ENCODE results near the gene MAP3K4. TPM values are rescaled to one million over a fixed set of nuclear protein-coding genes. Genes with fewer than 3 reads are reported as not detected.

Gene MAP3K4, protein sequence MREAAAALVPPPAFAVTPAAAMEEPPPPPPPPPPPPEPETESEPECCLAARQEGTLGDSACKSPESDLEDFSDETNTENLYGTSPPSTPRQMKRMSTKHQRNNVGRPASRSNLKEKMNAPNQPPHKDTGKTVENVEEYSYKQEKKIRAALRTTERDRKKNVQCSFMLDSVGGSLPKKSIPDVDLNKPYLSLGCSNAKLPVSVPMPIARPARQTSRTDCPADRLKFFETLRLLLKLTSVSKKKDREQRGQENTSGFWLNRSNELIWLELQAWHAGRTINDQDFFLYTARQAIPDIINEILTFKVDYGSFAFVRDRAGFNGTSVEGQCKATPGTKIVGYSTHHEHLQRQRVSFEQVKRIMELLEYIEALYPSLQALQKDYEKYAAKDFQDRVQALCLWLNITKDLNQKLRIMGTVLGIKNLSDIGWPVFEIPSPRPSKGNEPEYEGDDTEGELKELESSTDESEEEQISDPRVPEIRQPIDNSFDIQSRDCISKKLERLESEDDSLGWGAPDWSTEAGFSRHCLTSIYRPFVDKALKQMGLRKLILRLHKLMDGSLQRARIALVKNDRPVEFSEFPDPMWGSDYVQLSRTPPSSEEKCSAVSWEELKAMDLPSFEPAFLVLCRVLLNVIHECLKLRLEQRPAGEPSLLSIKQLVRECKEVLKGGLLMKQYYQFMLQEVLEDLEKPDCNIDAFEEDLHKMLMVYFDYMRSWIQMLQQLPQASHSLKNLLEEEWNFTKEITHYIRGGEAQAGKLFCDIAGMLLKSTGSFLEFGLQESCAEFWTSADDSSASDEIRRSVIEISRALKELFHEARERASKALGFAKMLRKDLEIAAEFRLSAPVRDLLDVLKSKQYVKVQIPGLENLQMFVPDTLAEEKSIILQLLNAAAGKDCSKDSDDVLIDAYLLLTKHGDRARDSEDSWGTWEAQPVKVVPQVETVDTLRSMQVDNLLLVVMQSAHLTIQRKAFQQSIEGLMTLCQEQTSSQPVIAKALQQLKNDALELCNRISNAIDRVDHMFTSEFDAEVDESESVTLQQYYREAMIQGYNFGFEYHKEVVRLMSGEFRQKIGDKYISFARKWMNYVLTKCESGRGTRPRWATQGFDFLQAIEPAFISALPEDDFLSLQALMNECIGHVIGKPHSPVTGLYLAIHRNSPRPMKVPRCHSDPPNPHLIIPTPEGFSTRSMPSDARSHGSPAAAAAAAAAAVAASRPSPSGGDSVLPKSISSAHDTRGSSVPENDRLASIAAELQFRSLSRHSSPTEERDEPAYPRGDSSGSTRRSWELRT (N-terminal part only)
- 23.5 and 27.7 TPM in 2 replicates for total RNA-seq
- 19.8 TPM for polyA plus RNA-seq (2012)

DNA sequence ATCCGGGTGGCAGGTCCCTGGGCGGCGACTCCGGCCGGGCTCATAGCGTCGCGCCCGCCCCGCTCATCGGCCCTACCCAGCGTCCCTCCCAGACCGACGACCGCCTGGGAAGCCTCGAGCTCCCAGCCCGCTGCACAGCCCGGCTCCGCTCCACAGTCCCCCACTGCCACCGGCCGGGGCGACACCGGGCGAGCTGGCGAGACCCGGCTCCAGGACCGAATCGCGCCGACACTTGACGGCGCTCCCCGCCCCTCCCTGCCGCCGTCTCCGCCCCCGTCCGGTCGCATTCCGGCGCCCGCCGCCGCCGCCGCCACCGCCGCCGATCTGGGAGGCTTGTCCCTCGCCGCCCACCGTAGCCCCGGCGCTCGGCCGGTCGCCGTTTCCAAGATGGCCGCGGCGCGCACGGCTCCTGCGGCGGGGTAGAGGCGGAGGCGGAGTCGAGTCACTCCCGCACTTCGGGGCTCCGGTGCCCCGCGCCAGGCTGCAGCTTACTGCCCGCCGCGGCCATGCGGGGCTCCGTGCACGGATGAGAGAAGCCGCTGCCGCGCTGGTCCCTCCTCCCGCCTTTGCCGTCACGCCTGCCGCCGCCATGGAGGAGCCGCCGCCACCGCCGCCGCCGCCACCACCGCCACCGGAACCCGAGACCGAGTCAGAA is at the start of gene MAP3K4:
MAP3K4 (plus strand) TSS at position 364 of the 655 bp plus-strand sequence; CDS start at position 527, 163 bp downstream.
- DNase-seq (ENCODE audit: low read depth) = peak; percentile 87

DNA sequence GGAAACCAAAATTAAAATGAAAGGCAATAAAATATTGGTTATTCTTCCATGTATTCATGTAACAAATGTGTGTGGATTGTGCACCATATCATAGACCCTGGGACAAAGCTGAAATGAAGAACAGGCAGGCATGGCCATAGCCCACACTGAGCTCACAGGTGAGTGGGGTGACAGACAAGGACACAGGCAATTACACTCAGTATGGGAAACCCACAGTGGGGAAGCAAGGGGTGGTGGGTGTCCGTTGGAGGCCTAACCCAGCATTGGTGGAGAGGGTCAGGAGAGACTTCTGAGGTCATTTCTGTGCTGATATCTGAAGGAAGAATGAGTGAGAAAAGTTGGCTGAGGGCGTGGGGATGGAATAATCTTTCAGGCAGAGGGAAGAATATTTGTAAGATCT is 47.6 kb upstream of the MAP3K4 start:
- no peak for DNase-seq (ENCODE audit: low read depth)

DNA sequence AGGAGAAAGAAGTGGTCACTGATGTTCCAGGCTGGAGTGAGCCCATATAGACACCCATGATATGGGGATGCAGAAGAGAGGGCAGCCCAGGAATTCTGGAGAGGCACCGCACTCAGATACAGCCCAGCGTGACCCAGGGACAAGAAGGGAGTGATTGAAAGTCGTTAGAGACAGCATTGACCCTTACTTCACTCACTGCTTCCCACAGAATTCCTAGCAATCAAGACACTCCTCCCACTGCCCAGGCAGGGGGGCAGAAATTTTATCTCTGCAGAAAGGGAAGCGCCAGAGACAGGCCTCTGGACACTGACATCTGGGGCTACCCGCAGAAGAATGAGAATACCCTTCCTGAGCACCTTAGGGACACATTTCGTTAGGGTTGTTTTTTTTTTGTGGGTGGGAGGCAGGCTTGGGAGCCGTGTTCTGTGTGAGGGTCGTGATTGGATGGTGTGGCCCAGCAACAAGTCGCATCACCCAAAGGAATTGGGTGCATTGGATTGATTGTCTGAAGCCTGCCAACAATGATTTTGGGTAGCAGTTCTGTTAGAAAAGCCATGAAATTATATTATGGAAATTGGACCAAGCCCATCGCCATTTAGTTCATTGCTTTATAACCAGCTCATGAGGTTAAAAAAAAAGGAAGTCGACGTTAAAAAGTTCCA is 45.9 kb upstream of the MAP3K4 start:
- no peak for DNase-seq (ENCODE audit: low read depth)

DNA sequence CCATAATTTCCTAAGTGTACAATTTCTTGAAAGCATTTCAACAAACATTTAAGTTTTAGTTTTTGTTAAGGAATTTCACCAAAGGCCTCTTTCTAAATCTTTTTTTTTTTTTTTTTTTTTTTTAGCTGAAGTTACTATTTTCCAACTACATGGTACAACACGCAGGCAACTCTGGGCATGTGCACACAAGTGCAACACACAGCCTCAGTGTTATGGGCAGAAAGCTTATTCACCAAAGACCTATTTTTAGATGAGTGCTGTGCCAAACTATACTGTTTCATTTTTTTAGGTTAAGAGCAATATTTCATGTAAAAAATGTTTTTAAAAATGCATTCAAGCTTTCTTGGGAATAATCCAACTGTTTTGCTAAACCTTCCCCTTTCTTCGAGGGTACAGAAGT is 42.0 kb upstream of the MAP3K4 start:
- no peak for DNase-seq (ENCODE audit: low read depth)

DNA sequence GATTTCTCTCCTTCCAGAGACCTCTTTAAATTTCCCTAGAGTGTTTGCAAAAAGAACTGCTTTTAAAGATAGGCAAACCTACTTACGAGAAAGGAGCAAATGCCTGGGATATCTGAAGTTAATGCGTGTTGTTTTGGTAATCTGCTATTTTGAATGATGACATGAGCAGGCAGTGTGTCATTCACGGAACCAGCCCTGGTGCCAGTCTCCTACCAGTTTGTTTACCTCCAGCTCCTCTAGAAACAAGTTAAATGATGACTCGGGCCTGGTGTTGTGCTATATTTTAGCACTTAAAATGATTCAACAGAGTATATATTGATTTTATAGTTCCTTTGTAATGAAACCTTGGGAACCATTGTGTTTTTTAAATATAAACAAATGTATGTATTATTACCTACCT is 41.1 kb upstream of the MAP3K4 start:
- DNase-seq (ENCODE audit: low read depth) = peak; percentile 68

DNA sequence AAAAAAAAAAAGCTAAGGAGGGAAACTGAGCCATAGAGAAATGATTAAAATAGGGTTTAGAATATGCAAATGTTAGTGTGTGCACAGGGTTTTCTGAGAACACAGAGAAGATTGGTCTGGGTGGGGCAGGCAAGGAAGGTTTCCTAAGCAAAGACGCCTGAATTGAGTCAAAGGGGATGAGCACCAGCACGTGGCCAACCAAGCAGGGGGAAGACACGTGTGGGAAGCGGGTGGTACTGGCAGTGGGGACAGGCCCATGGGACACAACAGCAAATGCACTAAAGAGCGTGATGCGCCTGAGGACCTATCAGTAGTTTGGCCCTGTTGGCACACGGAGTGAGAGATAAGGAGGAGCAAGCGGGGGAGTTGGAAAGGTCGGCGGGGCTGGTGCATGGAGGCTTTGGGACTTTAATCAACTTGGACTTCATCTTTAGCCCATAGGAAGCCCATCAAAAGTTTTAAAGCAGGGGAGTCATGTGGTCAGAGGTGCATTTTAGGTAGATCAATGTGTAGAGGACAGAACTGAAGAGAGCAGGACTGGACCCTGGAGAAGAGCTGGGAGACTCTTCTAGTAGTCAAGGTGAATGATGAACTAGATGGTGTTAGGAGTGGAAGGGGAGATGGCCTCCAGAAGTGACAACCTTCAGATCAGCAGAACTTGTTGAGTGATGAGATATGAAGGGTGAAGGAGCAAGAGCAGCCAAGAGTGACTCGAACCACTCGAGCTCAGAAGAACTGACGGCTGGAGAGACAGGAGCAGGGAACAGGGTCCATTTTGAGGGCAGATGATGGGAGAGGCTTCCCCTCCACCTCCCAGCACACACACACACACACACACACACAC is 40.2 kb upstream of the MAP3K4 start:
- no peak for DNase-seq (ENCODE audit: low read depth)

DNA sequence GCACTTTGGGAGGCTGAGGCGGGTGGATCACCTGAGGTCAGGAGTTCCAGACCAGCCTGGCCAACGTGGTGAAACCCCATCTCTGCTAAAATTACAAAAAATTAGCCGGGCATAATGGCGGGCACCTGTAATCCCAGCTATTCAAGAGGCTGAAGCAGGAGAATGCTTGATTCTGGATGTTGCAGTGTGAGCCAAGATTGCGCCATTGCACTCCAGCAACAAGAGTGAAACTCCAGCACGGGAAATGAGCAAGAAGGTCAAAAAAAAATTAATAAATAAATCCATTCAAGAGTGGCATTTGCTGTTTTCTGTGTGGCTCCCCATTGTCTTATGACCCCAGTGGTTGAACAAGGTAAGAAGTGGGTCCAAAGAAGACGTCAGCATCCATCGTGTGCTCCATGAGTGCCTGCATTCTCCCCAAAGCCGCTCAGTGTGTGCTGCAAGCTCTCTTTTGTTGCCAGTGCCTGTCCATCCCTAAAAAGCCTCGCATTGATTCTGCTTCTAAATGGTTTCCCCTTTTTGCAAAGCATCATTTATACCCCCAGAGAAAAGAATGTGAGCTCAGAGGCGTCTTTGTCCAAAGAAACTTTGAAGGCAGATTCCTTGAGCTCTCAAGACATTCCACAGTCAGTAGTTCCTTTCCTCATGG is 38.8 kb upstream of the MAP3K4 start:
- no peak for DNase-seq (ENCODE audit: low read depth)

DNA sequence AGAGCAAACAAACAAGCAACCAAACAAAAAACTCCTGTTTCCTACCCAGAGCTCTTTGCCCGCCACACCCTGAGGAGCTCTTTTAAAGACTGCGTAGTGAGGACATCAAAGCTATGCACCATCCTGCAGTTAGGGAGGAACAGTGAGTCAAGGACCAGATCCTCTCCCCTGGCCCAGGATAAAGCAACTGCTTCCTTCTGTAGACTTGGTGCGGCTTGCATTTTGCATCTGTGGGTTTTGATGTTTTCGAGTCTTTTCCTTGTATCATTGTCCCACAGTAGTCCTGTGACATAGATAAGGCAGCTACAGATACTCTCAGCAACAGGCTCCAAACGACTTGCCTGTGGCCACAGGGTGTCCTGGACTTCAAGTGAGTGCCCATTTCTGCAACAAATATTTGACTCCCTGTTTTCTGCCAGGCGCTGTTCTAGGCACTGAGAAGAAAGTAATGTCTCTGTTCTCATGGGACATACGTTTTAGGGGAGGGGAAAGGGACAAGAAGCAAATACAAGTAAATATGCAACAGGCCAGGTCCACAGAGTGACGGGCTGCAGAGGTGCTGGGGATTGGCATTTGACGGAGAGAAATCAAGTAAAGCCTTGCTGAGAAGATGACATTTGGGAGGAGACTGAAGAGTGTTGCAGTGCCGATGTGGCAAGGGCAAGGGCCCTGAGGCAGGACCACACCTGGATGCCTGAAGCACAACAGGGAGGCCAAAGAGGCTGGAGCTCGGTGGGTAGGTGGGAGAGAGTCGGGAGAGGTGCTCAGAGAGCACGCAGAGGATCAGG is 35.9 kb upstream of the MAP3K4 start:
- no peak for DNase-seq (ENCODE audit: low read depth)

DNA sequence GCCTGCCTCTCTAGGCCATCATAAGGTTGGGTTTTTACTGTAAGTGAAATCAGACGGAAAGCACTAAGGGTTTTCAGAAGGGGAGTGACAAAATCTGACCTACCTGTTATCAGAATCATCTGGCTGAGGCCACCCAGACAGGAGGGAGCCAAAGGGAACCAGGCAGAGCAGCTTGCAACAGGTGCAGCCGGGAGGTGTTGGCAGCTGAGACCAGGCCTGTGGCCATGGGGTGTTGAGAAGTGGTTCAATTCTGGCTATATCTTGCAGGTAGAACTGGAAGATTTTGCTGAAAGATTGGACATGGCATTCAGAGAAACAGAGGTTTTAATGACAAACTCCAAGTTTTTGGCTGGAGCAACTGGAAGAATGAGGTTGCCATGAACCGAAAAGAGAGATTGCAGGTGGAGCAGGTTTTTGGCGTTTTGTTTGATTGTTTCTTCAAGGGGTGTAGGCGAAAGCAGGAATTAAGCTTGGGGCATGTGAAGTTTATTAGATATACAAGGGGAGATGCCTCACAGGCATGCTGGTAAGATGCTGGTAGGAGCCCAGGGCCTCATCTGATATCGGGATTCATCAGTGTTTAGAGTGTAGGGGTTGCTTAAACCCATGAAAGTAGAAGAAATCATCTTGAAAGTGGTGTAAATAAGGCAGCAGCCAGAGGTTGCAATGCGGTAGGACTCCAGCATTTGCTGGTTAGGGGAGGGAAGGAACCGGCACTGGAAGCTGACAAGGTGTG is 35.1 kb upstream of the MAP3K4 start:
- DNase-seq (ENCODE audit: low read depth) = no peak

DNA sequence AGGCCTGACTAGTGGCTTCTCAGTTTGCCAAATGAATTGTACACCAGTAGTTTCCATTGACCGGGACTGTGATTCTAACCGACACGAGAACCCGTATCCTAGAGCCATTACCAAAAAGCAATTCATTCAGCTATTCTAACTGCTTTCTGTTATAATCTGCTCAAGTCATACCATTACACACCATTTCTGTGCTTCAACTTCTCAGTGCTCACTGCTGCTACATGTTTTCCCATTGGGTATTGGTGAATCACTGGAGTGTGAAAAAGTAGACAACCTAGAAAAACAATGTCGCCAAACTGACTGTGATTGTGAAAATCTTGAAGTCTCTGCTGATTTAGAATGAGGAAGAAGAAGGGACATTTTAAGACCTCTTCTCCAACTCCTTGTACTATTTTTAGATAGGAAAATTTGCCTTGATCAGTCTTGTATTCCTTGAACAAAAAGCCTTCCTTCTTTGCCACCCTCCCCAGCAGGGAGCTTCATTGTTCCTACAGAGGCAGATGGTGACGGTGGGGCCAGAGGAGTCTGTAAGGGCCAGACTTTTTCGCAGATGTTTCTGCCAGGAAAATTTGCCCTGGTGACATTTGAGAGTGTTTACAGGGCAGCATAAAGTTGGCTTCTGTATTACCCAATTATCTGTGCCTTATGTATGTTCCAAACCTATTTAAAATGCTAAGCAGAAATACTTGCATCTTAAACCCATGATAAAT is 31.7 kb upstream of the MAP3K4 start:
- DNase-seq (ENCODE audit: low read depth) = no peak

DNA sequence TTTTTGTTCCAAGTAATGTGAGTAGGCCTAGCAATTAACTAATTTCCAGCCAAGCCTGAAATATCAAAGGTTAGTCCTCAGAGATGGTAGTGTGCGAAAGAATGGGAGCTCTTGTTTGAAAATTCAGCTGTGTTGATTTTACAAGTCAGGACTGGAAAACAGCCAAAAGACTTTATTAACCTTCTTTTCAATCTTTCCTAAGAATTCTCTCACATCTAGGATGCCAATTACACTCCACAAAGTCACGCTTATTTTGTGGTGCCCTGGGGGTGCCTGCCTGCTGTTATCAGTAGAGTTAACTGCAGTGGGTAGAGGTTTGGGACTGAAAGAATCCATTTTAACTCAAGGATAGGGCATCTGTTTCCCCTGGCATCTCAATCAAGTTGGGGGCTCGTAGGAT is 30.7 kb upstream of the MAP3K4 start:
- DNase-seq (ENCODE audit: low read depth) = no peak

DNA sequence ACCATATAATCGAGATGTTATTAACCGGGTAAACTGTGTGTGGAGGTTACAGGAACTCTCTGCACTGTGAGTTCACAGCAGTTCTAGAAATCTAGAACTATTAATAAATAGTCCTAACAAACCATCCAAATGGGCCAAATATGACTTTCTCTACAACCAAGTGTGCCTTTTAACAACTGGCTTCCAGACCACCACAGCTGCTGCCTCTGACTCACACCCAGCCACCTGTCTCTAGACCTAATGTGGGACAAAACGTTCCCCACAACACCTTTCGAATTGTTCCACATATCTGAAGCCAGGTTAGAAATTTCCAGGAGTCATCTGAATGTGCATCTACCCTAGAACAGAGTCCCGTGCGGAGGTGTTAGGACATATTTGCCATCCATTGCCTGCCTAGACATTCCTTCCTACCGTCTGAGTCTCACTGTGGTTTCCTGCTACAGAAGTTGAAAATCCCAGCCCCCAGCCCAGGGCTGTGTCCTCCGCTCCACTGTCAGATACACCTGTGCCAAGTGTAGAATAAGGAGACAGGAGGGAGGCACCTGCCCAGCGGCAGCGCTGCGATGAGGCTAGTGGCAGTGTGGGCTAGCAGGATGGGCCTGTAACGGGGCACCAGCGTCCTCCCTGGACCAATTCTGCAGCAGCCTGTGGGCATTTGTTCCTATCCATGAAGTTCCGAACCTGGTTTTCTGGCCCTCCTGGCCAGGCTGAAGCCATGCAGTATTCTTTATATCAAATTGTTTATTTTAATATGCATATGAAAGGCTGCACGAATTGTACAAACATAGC is 28.5 kb upstream of the MAP3K4 start:
- peak; percentile 57 for DNase-seq (ENCODE audit: low read depth)

DNA sequence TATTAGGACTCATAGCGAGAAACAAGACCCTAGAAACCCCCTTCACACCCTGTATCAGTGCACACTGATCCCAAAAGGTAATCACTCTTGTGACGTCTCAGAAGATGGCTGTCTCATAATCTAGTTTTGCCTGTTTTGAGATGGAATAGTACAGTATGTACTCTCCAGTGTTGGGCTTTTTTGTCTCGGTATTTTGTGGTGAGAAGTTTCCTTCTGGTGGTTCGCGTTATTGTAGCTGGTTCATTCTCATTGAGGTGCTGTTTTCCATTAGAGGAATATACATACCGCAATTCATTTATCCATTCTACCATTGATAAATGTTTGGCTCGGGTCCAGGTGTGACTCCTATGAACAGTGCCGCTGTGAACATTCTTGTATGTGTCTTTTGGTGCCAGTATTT is 27.9 kb upstream of the MAP3K4 start:
- no peak for DNase-seq (ENCODE audit: low read depth)

DNA sequence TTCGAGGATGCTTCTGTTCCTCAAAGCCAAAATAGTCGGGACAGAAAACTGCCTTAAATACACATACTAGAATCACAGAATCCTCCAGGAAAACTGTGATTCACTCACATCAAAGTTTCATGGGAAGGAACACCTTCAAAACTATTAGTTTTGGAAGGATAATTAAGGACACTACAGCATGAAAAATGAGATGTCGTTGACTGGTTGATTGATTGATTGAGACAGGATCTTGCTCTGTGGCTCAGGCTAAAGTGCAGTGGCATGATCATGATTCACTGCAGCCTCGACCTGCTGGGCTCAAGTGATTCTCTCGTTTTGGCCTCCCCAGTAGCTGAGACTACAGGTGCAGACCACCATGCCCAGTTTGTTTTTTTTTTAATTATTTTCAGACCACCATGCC is 25.7 kb upstream of the MAP3K4 start:
- no peak for DNase-seq (ENCODE audit: low read depth)

DNA sequence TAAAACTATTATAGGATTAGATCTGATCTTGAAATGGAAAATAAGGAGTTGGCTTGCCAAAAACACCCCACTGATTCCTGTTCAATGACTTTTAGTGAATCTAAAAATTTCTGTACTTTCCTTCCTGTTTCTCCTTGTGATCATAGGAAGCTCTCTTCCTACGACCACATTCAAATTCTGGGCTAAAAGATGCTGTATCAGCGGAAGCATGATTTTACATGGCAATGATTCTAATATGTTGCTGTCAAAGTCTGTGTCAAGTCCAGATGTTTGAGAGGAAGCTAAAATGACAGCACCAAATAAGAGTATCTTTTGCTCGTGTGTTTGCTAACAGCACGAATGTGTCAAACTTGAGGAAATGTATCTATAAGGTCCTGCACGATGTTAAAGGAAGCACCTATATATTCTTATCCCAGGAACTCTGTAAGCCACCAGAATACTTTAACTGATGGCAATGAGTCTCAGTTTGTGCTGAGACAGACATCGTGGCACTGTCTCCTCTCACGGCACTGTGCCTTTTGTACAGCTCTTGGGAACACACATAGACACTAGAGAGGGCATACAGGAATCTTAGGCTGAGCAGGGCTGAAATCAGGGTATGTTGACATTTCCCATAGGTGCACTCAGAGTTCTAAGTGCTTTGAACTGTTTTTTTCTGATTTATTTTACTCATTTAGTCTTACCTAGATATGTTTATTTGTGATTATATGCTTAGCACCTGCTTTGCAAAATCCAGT is 24.9 kb upstream of the MAP3K4 start:
- DNase-seq (ENCODE audit: low read depth) = no peak
